ENCODE measurements around the gene UBR2. TPM values are rescaled to one million over a fixed set of nuclear protein-coding genes. Genes with fewer than 3 reads are reported as not detected.

UBR2 gene
- total and polyA plus RNA-seq, 2 of the 13 experiments (the other 11 are each of a cell fraction or from before 2014, with no cell fraction given), result 17.6 to 29.3 TPM

- TF ChIP-seq, protein P1, sequence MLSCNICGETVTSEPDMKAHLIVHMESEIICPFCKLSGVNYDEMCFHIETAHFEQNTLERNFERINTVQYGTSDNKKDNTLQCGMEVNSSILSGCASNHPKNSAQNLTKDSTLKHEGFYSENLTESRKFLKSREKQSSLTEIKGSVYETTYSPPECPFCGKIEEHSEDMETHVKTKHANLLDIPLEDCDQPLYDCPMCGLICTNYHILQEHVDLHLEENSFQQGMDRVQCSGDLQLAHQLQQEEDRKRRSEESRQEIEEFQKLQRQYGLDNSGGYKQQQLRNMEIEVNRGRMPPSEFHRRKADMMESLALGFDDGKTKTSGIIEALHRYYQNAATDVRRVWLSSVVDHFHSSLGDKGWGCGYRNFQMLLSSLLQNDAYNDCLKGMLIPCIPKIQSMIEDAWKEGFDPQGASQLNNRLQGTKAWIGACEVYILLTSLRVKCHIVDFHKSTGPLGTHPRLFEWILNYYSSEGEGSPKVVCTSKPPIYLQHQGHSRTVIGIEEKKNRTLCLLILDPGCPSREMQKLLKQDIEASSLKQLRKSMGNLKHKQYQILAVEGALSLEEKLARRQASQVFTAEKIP (CRISPR knock-in tag; IDR thresholded peaks at IDR 0.05; ENCODE audit: borderline replicate concordance), result no peak
- TF ChIP-seq NFKB2 (CRISPR knock-in tag; IDR thresholded peaks at IDR 0.05; ENCODE audit: borderline replicate concordance) (no peak), MAFF (IDR thresholded peaks at IDR 0.05; ENCODE audit: low read depth, low read length) (no peak), ZNF460 (CRISPR knock-in tag; IDR thresholded peaks at IDR 0.05; ENCODE audit: borderline replicate concordance) (no peak), ZNF484 (CRISPR knock-in tag; IDR thresholded peaks at IDR 0.05; ENCODE audit: borderline replicate concordance, low read depth) (no peak), DR1 (CRISPR knock-in tag; IDR thresholded peaks at IDR 0.05) (no peak), SKIL (CRISPR knock-in tag; IDR thresholded peaks at IDR 0.05; ENCODE audit: borderline replicate concordance) (no peak), ZNF746 (CRISPR knock-in tag; IDR thresholded peaks at IDR 0.05) (no peak), PHB2 (IDR thresholded peaks at IDR 0.05; ENCODE audit: partially characterized antibody) (no peak), ZNF614 (CRISPR knock-in tag; IDR thresholded peaks at IDR 0.05; ENCODE audit: borderline replicate concordance) (0 out of 2 replicates have a peak, but pooled peaks have one; percentile 63), ZNF558 (CRISPR knock-in tag; IDR thresholded peaks at IDR 0.05; ENCODE audit: borderline replicate concordance) (no peak), MAFG (CRISPR knock-in tag; IDR thresholded peaks at IDR 0.05) (no peak), ZNF451 (CRISPR knock-in tag; IDR thresholded peaks at IDR 0.05) (peak; percentile 23; the same call in 1 of the 2 replicates)
- TF ChIP-seq, protein P2, sequence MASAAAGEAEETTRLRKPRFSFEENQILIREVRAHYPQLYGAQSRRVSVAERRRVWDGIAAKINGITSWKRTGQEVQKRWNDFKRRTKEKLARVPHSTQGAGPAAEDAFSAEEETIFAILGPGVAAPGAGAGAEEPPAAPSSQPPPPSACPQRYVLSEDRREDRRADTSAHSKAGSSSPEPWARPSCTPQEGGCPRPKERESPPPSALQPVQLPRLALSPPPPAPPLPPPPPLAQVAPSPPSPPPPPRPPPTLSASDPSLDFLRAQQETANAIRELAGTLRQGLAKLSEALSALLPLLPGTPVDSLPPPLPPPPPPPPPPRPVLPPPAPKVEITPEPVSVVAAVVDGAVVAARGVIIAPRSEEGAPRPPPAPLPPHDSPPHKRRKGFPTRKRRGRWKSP (CRISPR knock-in tag; IDR thresholded peaks at IDR 0.05), result peak; percentile 63
- TF ChIP-seq, protein P3, sequence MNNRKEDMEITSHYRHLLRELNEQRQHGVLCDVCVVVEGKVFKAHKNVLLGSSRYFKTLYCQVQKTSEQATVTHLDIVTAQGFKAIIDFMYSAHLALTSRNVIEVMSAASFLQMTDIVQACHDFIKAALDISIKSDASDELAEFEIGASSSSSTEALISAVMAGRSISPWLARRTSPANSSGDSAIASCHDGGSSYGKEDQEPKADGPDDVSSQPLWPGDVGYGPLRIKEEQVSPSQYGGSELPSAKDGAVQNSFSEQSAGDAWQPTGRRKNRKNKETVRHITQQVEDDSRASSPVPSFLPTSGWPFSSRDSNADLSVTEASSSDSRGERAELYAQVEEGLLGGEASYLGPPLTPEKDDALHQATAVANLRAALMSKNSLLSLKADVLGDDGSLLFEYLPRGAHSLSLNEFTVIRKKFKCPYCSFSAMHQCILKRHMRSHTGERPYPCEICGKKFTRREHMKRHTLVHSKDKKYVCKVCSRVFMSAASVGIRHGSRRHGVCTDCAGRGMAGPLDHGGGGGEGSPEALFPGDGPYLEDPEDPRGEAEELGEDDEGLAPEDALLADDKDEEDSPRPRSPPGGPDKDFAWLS (CRISPR knock-in tag; IDR thresholded peaks at IDR 0.05; ENCODE audit: borderline replicate concordance), result no peak
- TF ChIP-seq, protein P4, sequence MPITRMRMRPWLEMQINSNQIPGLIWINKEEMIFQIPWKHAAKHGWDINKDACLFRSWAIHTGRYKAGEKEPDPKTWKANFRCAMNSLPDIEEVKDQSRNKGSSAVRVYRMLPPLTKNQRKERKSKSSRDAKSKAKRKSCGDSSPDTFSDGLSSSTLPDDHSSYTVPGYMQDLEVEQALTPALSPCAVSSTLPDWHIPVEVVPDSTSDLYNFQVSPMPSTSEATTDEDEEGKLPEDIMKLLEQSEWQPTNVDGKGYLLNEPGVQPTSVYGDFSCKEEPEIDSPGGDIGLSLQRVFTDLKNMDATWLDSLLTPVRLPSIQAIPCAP (CRISPR knock-in tag; IDR thresholded peaks at IDR 0.05; ENCODE audit: low read depth), result no peak
- TF ChIP-seq, protein P5, sequence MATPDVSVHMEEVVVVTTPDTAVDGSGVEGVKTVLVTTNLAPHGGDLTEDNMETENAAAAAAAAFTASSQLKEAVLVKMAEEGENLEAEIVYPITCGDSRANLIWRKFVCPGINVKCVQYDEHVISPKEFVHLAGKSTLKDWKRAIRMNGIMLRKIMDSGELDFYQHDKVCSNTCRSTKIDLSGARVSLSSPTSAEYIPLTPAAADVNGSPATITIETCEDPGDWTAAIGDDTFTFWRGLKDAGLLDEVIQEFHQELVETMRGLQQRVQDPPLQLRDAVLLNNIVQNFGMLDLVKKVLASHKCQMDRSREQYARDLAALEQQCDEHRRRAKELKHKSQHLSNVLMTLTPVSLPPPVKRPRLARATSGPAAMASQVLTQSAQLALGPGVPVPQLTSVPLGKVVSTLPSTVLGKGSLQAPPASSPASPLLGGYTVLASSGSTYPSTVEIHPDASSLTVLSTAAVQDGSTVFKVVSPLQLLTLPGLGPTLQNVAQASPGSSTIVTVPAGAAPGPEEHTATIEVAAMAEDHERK (CRISPR knock-in tag; IDR thresholded peaks at IDR 0.05; ENCODE audit: low read depth), result no peak
These were observed 16.2 kb upstream of the UBR2 start (continued) for GRCh38 chr6:42547407-42548329.
